SU-DHL-6 (cell line): Measurements from ENCODE around the gene NDUFS8.

Source experiments
- H2AFZ ChIP-seq: fragments of 200-600 bp; sonication (generic); 2 replicates; pipeline ENCODE4 v1.6.1; 2014; ENCODE audit warnings: low read depth, mild to moderate bottlenecking, moderate library complexity, mixed read lengths, antibody characterized with exemption, low read length; ENCODE audit not compliant: severe bottlenecking
- H3F3A ChIP-seq: fragments of 200-600 bp; shearing (Covaris generic); 2 replicates; pipeline ENCODE4 v1.6.0; 2016; ENCODE audit warnings: antibody characterized with exemption, mild to moderate bottlenecking; ENCODE audit not compliant: insufficient read depth
- H3K27ac ChIP-seq: fragments of 200-600 bp; sonication (generic); 2 replicates; pipeline ENCODE4 v1.5.1; 2016; ENCODE audit warnings: low read depth, mild to moderate bottlenecking, low read length, moderate library complexity, mixed read lengths
- H3K27me3 ChIP-seq: fragments of 200-600 bp; sonication (generic), shearing (Covaris generic); 2 replicates; pipeline ENCODE4 v1.6.0; 2014; ENCODE audit warnings: mild to moderate bottlenecking, low read length
- H3K36me3 ChIP-seq: fragments of 200-600 bp; sonication (generic); 2 replicates; pipeline ENCODE4 v1.6.1; 2014; ENCODE audit warnings: mild to moderate bottlenecking, low read length, mixed read lengths
- H3K4me2 ChIP-seq: fragments of 300-600, 200-600 bp; shearing (Covaris generic), sonication (generic); 2 replicates; pipeline ENCODE4 v1.6.0; 2014; ENCODE audit warnings: low read length, low read depth, mild to moderate bottlenecking; ENCODE audit not compliant: poor library complexity, severe bottlenecking
- H3K4me3 ChIP-seq: fragments of 200-600 bp; sonication (generic); 2 replicates; pipeline ENCODE4 v1.5.1; 2014; ENCODE audit warnings: antibody characterized with exemption, low read length, mild to moderate bottlenecking, mixed read lengths; ENCODE audit not compliant: insufficient read depth, poor library complexity, severe bottlenecking
- H3K79me2 ChIP-seq: fragments of 200-600 bp; sonication (generic); 2 replicates; pipeline ENCODE4 v1.6.1; 2014; ENCODE audit warnings: mild to moderate bottlenecking, low read length, moderate library complexity; ENCODE audit not compliant: insufficient read depth
- H3K9ac ChIP-seq: fragments of 200-600 bp; sonication (generic); 2 replicates; pipeline ENCODE4 v1.7.0; 2014; ENCODE audit warnings: mild to moderate bottlenecking, low read length
- H3K9me2 ChIP-seq: fragments of 200-600 bp; sonication (generic); replicated peaks from 2 replicates; pipeline ENCODE4 v1.6.1; 2014; ENCODE audit warnings: low read length; ENCODE audit not compliant: insufficient read depth
- H3K9me3 ChIP-seq: fragments of 200-600 bp; sonication (generic); 2 replicates; pipeline ENCODE4 v1.6.1; 2014; ENCODE audit warnings: low read length, mixed read lengths; ENCODE audit not compliant: insufficient read depth
- H4K20me1 ChIP-seq: fragments of 200-600 bp; sonication (generic); 2 replicates; pipeline ENCODE4 v1.6.1; 2014; ENCODE audit warnings: low read depth, mild to moderate bottlenecking, antibody characterized with exemption, low read length, moderate library complexity, mixed read lengths
- EZH2phosphoT487 ChIP-seq: fragments of 200-600 bp; sonication (generic), shearing (Covaris generic); conservative IDR thresholded peaks from 2 replicates; pipeline ENCODE4 v1.6.1; 2018; ENCODE audit warnings: mild to moderate bottlenecking, antibody characterized with exemption, low read length, moderate library complexity, mixed read lengths
- TF ChIP-seq, protein P1 (sequence below): fragments of 200-600 bp; sonication (generic); IDR thresholded peaks from one replicate; pipeline ENCODE4 v1.5.1; 2017; ENCODE audit warnings: antibody characterized with exemption, mild to moderate bottlenecking, low read length, moderate library complexity; ENCODE audit not compliant: insufficient read depth, poor library complexity, severe bottlenecking

NDUFS8 gene

GRCh38 chr11:68012044-68012842 lies 18.2 kb upstream of the NDUFS8 start:
- Histone ChIP-seq H3K4me3 (no peak overlapping the region), H3K4me2 (no peak overlapping the region), H2AFZ (no peak overlapping the region), H3K36me3 (no peaks in the 10 kb centered on the region), H4K20me1 (no peaks in the 10 kb centered on the region), H3K79me2 (no peaks in the 10 kb centered on the region), H3K9me2 (no peaks in the 10 kb centered on the region), H3K9ac (no peak overlapping the region), H3K9me3 (no peaks in the 10 kb centered on the region), H3K27ac (no peak overlapping the region), H3K27me3 (no peaks in the 10 kb centered on the region), H3F3A (peaks cover 6% of the 10 kb centered on the region; the same call in 1 of the 2 replicates)
- no peak for TF ChIP-seq EZH2phosphoT487
- TF ChIP-seq, protein P1, sequence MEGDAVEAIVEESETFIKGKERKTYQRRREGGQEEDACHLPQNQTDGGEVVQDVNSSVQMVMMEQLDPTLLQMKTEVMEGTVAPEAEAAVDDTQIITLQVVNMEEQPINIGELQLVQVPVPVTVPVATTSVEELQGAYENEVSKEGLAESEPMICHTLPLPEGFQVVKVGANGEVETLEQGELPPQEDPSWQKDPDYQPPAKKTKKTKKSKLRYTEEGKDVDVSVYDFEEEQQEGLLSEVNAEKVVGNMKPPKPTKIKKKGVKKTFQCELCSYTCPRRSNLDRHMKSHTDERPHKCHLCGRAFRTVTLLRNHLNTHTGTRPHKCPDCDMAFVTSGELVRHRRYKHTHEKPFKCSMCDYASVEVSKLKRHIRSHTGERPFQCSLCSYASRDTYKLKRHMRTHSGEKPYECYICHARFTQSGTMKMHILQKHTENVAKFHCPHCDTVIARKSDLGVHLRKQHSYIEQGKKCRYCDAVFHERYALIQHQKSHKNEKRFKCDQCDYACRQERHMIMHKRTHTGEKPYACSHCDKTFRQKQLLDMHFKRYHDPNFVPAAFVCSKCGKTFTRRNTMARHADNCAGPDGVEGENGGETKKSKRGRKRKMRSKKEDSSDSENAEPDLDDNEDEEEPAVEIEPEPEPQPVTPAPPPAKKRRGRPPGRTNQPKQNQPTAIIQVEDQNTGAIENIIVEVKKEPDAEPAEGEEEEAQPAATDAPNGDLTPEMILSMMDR: no peak

DNA sequence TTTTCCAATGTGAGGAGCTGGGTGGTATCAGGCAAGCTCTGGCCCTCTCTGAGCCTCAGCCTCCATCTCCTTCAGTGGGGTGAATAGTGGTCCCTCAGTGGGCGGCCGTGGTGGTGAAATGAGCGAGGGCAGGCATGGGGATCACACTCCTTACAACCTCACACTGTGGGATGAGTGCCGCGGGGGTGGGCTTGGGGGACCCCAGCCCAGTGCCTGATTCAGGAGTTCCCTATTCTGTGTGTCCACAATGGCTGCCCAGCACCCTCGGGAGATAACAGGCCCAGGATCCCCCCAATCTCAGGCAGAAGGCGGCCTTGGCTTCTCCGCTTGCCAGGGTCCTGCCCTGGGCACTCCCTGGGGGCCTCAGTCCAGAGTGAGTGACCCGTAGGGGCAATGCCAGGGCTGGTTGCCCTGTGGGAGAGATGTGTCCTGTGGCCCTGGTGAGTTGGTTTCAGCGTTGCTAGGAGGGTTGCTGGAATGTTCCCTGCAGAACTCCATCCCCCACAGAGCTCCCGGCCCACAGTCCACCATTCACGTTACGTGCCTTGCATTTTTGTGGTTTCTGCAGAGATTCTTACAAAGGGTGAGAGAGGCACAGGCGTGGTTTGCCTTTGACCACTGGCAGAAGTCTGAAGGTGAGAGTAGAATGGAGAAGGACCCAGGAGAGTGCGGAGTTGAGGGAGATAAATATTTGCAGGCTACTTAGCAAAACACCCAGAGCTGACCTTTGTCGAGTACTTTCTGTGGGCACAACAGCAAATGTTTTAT lies 17.5 kb upstream of the NDUFS8 start:
- H3K4me2 ChIP-seq: no peak overlapping the region
- H3F3A ChIP-seq: peaks cover 6% of the 10 kb centered on the region; the same call in 1 of the 2 replicates
- H3K79me2 ChIP-seq: no peaks in the 10 kb centered on the region
- H3K9me2 ChIP-seq: no peaks in the 10 kb centered on the region
- TF ChIP-seq, protein P1: no peak
- no peak for TF ChIP-seq EZH2phosphoT487
- H3K27me3 ChIP-seq: no peaks in the 10 kb centered on the region
- H3K27ac ChIP-seq: no peak overlapping the region
- no peaks in the 10 kb centered on the region for H4K20me1 ChIP-seq
- H3K9me3 ChIP-seq: no peaks in the 10 kb centered on the region
- H3K4me3 ChIP-seq: no peak overlapping the region
- no peak overlapping the region for H3K9ac ChIP-seq
- no peak overlapping the region for H2AFZ ChIP-seq
- no peaks in the 10 kb centered on the region for H3K36me3 ChIP-seq

DNA sequence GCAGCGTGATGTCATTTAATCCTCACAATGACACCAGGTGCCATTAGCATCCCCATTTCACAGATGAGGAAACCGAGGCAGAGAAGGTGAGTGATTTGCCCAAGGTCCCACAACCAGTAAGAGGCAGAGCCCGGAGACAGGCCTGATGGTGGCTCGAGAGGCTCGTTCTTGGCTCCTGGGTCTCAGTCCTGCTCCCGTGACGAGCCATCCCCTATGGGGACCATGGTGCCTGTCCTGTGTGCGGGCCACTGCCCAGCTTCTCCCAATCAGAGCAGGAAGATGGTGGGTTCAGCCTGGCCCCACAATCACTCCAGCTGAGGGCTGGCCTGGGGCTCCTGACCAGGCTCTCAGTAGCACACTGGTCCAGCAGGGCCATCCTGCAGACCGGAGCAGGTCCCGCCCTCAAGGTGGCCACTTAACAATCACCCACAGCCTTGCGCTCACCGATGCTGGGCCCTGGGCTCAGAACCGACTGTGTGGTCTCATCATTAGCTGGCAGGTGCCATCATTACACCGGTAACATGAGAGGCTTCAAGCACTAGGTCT lies 16.8 kb upstream of the NDUFS8 start:
- Histone ChIP-seq H3K79me2 (no peaks in the 10 kb centered on the region), H2AFZ (no peak overlapping the region), H3K27ac (no peak overlapping the region), H3K9me2 (no peaks in the 10 kb centered on the region), H4K20me1 (no peaks in the 10 kb centered on the region), H3K4me2 (no peak overlapping the region), H3K27me3 (no peaks in the 10 kb centered on the region), H3F3A (peaks cover 6% of the 10 kb centered on the region; the same call in 1 of the 2 replicates), H3K36me3 (no peaks in the 10 kb centered on the region), H3K9me3 (no peaks in the 10 kb centered on the region), H3K4me3 (no peak overlapping the region), H3K9ac (no peak overlapping the region)
- TF ChIP-seq, protein P1: no peak
- TF ChIP-seq EZH2phosphoT487: no peak
